H1 (cell line): ENCODE results near the gene SLC4A1AP. TPM values are rescaled to one million over a fixed set of nuclear protein-coding genes. Genes with fewer than 3 reads are reported as not detected.

Experiments used
- CTBP2 ChIP-seq: IDR thresholded peaks from 2 replicates; pipeline ENCODE4 v1.7.0; 2011; ENCODE audit warnings: borderline replicate concordance, mild to moderate bottlenecking, moderate library complexity, mixed read lengths, low read length; ENCODE audit not compliant: insufficient read depth, insufficient read length
- SP4 ChIP-seq: IDR thresholded peaks from 2 replicates; pipeline ENCODE4 v1.6.1; 2012; ENCODE audit warnings: low read length, inconsistent platforms
- polyA plus RNA-seq, 7 experiments: library from polyadenylated mRNA; depleted of rRNA in 3 of 7; stranded (reverse) in 5 of 7; unstranded in 2 of 7; fragments of >200 nt in 5 of 7; fragments of 200-250 nt in 2 of 7; gene quantifications; 1 replicate in 5 of 7; 2 replicates in 1 of 7; 4 replicates in 1 of 7; pipeline versions ENCODE4 v1.2.1 to v1.2.3, GENCODE V29; 2011 to 2013; ENCODE audit warnings: missing spikeins in 2 of 7, mixed read lengths in 2 of 7
- total RNA-seq: library from RNA; stranded (reverse); fragmentation: NEBNext Ultra II Directional; extraction: Animal tissue kit (Norgen Biotek cat#: 25700); gene quantifications from 2 replicates; pipeline ENCODE4 v1.2.1, GENCODE V29; 2021

SLC4A1AP gene
- total and polyA plus RNA-seq, 2 of the 8 experiments (the other 6 are each of a cell fraction or from before 2014, with no cell fraction given) = 8.1 to 18.4 TPM

GRCh38 chr2:27636766-27637165 lies 26.9 kb upstream of the SLC4A1AP start (continued):
- no peak for TF ChIP-seq CTBP2
- TF ChIP-seq SP4 = no peak
